ENCODE results near the gene TDRD9.

TDRD9 gene

DNA sequence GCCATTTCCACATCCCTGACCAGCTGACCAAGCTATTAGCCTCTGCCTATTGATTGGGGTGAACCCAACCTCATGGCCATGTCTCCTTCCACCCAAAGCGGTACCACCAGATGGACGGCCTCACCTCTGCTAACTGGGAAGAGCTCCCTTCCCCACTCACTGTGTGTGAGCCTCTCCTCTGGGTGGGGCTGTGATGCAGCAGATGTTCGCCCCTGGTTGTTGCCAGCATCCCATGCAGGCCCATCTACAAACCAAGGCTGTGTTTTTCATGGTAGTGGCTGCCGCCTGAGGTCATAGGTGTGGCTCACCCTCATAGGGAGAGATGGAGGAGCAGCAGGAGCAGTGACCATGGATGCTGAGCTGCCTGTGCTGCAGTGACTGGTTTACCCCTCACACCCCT, 61.7 kb downstream of the TDRD9 start:
- no peak for DNase-seq (ENCODE audit: low read depth in 2 of 2)

DNA sequence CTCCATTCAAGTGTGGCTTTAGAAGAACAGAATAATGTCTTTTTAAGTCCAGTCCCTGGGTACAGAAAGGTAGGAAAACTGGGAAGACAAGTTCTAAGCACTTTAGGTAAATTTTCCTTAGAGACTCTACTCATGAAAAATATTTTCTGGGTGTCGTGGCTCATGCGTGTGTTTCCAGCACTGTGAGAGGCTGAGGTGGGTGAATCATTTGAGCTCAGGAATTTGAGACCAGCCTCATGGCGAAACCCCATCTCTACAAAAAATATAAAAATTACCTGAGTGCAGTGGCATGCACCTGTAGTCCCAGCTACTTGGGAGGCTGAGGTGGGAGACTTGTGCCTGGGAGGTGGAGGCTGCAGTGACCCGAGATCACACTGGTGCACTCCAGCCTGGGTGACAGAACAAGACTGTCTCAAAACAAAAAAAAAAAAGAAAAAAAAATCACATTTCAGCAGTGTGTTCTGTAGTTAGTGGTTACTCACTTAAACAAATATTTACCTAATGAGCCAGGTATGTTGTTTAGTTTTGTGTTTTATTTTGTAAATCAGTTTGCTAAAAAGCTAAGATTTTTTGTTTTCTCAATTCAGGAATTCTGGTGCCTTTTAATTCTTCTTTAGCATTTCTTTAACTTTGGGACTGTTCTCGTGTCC, 66.4 kb downstream of the TDRD9 start:
- no peak for DNase-seq (ENCODE audit: low read depth in 2 of 2)

DNA sequence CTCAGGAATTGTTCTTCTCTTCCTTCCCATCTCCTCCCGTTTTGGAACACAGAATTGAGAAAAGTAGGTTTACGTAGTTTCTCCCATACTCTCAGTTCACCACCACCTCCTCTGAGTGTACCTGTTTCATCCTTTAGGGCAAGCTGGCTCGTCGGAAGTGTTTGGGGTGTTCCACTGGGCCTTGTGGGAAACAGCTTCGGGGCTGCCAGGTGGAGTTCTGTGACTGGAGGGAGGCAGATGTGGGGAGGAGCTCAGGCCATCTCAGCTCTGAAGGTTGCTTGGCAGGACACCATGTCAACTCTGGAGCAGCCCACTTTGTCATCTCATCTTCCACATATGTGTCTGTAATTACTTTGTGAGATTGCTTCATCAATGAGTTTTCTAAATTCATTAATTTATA, 67.6 kb downstream of the TDRD9 start:
- DNase-seq (ENCODE audit: low read depth in 2 of 2) = no peak

DNA sequence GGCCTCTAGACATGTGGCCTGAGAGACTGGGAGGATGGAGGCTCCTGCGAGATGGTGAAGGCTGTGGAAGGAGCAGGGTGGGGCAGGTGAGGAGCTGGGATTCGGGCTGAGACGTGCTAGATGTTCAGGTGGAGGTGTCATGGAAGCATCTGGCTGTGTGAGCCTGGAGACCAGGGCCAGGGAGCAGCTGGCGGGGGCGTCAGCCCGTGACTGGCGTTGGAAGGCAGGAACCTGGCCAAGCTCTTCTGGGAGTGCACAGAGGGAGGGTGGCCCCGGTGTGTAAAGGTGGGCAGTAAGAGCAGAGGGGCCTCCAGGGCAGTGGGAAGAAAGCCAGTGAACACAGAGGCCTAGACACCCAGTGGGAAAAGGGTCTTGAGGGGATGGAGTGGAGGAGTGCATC, 69.1 kb downstream of the TDRD9 start:
- DNase-seq (ENCODE audit: low read depth in 2 of 2) = no peak

DNA sequence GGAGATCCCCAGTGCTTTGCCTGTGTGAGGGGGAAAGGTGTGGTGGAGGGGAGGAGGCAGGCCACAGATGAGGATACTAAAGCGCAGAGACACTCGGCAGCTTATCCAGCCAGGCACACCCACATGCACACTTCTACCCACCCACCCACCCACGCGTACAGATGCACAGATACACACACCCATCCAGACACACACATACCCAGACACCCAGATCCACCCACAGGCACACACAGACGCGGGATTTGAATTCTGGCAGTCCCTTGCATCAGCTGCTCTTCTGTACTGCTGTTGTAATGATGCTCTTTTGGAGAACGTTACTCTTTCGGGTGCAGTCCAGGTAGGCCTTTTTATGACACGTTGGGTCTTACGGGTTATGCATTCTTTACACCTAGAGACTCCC, 69.8 kb downstream of the TDRD9 start:
- no peak for DNase-seq (ENCODE audit: low read depth in 2 of 2)

DNA sequence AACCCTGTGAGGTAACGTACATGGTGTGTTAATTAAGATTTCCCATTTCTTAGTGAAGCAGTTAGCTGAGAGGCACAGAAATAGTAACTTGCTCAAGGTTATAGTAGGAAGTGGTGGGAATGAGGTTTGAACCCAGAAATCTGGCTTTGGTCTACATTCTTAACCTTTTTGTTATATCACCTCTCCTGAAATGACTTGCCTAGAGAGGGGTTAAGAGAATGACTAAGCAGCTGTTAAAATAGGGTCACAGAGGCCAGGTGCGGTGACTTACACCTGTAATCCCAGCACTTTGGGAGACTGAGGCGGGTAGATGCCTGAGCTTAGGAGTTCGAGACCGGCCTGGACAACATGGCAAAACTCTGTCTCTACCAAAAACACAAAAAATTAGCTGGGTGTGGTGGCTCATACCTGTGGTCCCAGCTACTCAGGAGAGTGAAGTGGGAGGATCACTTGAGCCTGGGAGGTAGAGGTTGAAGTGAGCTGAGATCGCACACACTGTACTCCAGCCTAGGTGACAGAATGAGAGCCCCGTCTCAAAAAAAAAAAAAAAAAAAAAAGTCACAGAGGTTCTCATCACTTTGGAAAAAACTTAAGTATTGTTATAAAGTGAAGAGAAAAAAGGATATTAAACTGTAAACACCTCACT, 71.7 kb downstream of the TDRD9 start:
- no peak for DNase-seq (ENCODE audit: low read depth in 2 of 2)

DNA sequence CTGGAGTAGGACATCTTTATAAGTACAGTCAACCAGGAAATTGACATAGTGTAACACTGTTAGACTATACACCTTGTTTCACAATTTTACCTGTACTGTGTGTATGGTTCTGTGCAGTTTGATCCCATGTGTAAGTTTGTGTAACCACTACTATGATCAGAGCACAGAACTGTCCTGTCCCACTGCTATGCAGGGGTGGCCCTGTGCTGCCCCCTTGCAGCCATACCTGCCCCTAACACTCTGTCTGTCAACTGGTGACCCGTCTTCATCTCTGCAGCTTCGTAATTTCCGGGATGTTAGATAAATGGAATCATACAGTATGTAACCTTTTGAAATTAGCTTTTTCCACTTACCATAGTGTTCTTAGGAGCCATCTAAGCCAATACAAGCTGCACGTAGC, 72.7 kb downstream of the TDRD9 start:
- peak in 1 of 2 donors; percentile 2 for DNase-seq (ENCODE audit: low read depth in 2 of 2)

DNA sequence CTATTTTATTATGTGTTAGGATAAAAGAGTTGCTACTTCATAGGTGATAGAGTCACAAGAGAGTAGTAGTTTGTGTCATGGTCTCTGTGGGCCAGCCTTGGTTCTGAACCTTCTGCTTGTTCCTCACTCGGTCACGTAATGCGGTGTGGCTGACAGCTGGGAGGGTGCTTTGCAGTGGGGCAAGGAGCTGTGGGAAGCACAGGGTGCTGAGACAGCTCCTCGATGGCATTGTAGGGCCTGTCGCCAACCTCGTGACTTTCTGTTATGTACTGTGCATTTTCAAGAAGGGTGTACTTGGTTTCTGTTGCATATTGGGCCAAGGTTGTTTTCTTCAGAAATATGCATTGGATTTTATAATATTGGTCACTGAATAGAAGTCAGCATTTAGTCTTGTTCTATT, 75.4 kb downstream of the TDRD9 start:
- no peak for DNase-seq (ENCODE audit: low read depth in 2 of 2)

DNA sequence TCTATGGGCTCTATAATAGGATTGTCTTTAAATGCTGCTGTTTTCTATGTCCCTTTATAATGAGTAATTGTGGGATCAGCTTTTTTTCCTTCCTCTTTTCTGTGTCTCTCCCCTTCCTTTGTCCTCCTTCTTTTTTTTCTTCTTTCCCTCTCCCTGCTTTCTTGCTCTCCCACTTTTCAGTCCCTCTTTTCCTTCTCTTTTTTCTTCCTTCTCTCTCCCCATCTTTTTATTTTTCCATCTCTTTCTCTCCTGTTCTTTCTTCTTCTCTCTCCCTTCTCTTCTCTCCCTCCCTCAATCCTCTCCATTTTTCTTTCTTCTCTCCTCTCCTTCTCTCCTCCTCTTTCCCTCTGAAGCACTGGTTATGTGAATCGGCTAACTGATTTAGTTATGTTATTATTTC, 76.6 kb downstream of the TDRD9 start:
- no peak for DNase-seq (ENCODE audit: low read depth in 2 of 2)

DNA sequence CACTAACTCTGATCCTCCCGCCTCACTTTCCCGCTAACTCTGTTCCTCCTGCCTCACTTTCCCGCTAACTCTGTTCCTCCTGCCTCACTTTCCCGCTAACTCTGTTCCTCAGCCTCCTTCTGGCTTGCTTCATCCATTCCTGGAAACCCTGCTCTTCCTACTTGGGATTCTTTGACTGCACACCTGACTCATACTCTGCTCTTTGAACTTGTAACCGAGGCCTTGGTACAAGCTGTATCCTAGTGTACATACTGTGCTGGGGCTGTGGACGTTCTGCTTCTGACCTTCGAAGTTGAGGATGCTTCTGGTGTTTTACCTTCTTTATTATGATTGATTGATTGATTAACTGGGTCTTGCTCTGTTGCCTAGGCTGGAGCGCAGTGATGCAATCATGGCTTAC, 77.2 kb downstream of the TDRD9 start:
- no peak for DNase-seq (ENCODE audit: low read depth in 2 of 2)

DNA sequence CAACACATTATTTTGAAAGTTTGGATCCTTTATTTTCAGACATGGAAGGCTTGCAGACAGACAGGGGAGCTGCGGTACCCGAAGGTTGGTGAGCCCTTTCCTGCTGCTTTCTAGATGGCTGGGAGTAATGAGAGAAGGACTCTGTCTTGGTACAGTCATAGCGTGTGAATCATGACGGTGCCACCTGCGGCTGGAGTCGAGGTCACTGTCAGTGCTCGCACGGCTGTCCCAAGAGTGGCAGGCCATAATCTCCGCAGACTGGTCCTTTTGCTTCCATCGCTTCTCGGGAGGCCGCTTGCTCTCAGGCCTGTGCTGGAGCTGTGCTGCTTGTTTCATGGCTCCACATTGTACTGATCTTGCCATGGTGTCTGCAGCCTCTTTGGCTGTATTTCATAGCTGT, 78.9 kb downstream of the TDRD9 start:
- no peak for DNase-seq (ENCODE audit: low read depth in 2 of 2)

DNA sequence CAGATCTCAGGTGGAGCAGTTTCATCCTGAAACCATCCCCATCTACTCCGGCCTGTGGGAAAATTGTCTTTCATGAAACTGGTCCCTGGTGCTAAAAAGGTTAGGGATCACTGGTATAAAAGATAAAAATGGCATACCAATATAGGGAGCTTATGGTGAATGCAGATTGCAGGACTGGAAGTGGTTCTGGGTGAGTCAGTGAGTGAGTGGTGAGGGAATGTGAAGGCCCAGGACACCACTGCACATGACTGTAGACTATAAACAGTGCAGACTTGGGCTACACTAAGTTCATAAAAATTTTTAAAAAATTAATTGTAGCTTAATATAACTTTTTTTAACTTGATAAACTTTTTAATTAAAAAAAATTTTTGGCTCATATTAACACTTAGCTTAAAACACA, 81.0 kb downstream of the TDRD9 start:
- DNase-seq (ENCODE audit: low read depth in 2 of 2) = no peak

DNA sequence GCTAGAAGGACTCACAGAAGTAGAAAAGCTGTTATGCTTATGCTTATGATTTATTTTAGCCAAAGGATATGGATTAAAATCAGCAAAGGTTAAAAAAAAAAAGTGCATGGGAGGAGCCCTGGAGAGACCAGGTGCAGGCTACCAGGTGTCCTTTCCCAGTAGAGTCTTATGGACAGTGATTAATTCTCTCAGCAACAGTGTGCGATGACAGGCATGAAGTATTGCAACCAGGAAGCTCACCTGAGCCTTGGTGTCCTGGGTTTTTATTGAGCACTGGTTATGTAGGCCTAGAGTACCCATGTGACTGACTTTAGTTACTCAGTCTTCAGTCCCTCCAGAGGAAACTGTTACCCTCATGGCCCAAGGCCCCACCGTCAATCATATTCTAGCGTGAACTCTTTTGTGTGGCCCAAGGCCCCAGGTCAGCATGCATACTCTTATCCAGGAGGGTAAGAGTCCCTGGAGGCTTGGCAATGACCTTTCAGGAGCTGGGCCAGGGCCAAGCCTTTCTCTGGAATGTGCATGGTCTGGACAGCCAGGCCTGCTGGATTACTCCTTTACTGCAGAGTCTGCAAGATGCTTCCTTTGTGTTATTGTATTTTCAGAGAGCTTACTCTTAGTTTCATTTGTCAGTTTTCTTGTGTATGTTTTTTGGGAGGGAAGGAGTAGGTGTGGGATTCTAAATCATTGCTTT, 83.7 kb downstream of the TDRD9 start:
- DNase-seq (ENCODE audit: low read depth in 2 of 2) = no peak

DNA sequence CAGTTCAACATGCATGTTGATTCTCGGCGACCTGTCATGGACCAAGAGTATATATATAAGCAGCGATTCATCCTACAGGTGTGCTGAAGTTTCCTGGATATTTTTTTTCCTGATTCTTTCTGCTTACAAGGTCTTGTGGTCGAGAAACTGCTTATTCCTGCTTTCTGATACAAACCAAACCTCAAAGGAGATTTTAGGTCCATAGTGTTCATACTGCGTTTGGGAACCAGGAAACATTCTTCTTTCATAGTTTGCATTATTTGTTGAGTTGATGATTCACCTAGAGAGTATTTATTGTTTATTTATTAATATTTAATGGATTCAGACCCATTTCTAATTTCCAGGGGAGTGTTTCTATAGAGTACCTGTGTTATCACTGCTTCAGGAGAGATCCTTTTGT, 86.5 kb downstream of the TDRD9 start:
- no peak for DNase-seq (ENCODE audit: low read depth in 2 of 2)

DNA sequence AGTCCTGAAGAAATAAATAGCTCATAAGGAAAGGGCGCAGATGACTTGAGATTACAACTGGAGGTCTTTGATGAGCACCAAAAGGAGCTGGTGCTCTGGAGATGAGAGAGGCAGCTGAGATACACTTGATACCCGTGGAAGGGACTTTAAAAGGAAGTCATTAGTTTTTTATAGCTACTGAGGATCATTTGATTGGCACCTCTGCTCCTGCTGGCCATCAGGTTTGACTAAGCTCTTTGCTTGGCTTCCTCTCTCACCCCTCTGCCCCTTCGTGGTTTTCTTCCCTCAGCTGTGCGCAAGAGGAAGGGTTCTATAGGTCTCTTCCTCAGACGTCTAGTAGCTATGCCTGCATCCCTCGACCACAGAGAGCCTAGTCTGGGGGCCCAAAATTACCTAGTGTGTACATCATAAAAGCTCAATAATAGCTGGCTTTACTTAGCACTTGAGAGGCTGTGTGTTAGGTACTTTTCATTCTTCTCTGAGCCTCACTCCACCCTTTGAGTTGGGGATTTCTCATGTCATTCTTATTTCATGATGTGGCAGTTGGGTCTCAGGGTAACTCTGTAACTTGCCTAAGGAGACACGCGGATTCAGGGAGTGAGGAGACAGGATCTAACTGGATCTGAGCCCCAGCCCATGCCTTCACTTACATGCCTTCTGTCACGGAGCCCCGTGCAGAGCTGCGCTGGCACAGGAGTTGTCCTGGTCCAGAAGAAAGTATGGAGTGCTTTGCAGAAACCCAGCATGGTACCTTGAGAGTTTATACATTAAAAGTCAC, 88.8 kb downstream of the TDRD9 start:
- no peak for DNase-seq (ENCODE audit: low read depth in 2 of 2)

DNA sequence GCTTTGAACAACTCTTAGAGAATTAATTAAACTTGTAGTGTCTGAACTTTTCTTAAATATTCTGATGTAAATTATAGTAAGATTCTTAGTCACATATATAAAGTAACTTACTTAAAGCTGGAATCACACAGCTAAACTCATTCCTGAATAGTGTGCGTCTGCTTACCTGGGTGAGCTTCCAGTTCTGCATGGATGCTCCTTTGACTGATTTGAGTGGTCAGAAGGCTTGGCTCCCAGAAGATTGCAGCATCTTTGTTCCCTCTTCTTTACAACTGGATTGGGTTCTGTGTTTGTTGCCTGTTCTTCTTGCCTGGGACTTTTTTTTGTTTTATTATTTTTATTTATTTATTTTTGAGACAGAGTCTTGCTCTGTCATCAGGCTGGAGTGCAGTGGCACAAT, 90.8 kb downstream of the TDRD9 start:
- DNase-seq (ENCODE audit: low read depth in 2 of 2) = no peak

DNA sequence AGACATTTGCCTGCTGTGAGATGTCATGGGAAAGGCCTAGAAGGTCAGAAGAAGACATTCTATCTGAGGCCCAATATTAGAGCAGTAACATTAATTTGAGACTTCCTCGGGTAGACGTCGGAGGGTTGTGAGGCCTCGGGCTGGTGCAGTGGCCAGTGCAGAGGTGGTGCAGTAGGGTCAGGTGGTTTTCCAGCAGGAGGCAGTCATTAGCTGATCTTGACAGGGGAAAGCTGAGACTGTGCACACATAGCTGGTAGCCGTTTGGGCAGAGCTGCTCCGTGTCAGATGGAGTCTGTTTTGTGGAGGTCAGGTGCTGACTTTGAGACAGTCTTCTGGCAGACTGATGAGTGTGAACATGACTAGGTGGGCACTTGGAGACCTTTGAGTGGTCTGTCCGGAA, 91.5 kb downstream of the TDRD9 start:
- DNase-seq (ENCODE audit: low read depth in 2 of 2) = no peak

DNA sequence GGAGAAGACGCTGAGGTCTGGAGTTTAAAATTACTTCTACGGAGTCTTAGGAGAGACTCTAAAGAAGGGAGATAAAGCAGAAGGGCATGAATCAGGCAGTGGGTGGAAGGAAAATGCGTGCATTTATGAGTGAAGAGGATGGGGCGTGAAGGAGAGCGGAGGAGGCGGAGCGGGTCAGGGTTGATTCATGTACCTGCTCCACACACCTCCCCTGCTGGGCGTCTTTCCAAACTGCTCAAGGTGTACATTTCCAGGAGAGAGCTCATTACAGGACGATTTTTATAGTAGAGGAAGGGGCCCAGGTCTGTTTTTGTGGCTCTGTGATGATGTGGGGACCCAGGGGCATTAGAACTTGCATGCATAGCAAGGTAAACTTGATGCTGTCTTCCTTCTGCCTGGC, 92.2 kb downstream of the TDRD9 start:
- no peak for DNase-seq (ENCODE audit: low read depth in 2 of 2)

DNA sequence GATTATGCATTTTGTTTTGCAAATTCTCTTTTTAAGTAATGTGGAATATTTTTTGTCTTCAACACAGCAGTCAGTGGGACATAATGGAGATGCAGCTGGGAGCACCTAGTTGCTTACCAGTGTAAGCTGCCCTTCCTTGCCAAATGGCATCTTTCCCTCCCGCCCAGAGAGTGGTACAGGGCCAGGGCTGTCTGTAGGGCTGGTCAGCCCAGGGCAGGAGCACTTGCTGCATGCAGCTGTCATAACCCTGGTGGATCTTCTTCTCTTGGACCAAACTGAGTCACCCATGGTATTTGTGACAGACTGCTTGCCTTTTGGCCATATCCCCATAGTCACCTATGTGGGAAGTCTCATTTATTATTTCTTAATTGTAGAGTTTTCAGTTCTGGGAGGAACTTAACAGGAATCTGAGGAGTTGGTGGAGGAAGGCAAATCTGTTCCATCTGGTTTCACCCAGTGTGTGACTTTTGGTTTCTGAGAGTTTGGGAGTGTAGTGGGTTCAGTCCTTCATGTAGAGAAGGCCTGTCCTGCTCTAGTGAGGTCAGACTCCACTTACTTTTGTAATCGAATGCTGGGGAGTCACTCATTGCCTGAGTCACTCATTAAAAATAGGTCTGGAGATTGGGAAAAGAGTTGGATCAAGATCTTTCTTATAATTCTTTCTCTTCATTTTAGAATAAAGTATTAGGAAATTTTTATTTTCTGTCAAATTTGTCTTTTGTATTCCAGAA, 95.2 kb downstream of the TDRD9 start:
- DNase-seq (ENCODE audit: low read depth in 2 of 2) = no peak

DNA sequence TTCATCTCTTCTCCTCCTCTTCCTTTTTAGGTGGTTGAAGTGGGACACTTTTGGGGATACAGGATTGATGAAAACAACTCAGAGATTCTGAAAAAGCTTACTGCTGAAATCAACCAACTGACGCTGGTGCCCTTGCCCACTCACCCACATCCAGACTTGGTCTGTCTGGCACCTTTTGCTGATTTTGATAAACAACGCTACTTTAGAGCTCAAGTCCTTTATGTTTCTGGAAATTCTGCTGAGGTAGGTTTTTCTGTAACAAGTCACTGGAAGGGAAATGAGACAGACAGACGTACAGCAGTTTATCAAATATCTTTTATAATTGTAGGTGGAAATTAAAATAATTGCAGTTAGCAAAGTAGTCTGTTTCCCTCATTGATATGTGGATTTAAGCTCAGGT, 97.3 kb downstream of the TDRD9 start:
- DNase-seq (ENCODE audit: low read depth in 2 of 2) = no peak

DNA sequence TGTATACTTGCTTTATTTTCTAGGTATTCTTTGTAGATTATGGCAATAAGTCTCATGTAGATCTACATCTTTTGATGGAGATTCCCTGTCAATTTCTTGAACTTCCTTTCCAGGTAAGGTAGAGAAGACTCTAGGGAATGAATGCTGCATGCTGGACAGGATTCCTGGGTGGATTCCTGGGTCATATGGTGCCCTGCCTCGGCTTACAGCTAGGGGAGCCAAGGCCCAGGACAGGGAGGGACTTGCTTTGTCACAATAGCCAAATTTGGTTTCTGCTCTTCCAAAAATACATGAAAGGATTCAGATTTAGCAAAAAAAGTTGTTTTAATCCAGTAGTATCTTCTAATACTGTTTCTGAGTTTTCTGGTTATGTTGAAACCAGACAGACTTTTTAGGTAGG, 97.8 kb downstream of the TDRD9 start:
- DNase-seq (ENCODE audit: low read depth in 2 of 2) = no peak

DNA sequence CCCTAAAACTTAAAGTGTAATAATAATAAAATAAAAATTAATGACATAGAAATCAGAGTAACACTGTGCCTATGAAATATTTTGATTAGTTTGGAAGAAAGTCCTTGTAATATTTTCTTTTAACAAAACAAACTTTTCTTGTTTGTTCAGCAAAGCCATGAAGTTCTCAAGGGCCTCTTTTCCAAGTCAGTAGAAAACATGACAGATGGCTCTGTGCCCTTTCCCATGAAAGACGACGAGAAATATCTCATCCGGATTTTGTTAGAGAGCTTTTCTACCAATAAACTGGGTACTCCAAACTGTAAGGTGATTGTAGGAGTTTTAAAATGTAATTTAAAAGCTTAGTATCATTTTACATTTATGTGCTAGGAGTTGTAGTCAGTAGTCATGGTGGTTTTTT, 102.7 kb downstream of the TDRD9 start:
- DNase-seq (ENCODE audit: low read depth in 2 of 2) = no peak

All from stimulated activated CD8-positive, alpha-beta memory T cell treated with anti-CD3 and anti-CD28 coated beads, Interleukin-7, amount 100 ng/mL, for 4 hours (primary cell).